PC-3 (cell line): Measurements from ENCODE around the gene CCNY. TPM values are rescaled to one million over a fixed set of nuclear protein-coding genes. Genes with fewer than 3 reads are reported as not detected.

Source experiments
- ATAC-seq: fragments of 200-7000 bp; cut with Tn5 transposase; 2 replicates; pipeline ENCODE4 v1.9.1; 2020; ENCODE audit warnings: mild to moderate bottlenecking, moderate library complexity
- BruUV-seq: library from RNA; stranded (reverse); fragments of 400-500 nt; replicated peaks from 2 replicates; lab custom pipeline; 2021; lab: Mats Ljungman, UMichigan
- CTCF ChIA-PET: fragments of 300-600 bp; sonication (Branson Sonifier 250); formaldehyde crosslinking; loops from one replicate; lab custom pipeline; 2022; ENCODE audit warnings: antibody characterized with exemption; lab: Charles Lee
- POLR2A ChIA-PET: fragments of 300-600 bp; sonication (Branson Sonifier 250); formaldehyde crosslinking; loops from one replicate; lab custom pipeline; 2022; ENCODE audit warnings: antibody characterized with exemption; ENCODE audit not compliant: unreplicated experiment; lab: Charles Lee
- DNase-seq: peaks from one replicate; pipeline ENCODE4 v3.0.0-alpha.2; 2015
- H2AFZ ChIP-seq: fragments of 300-600 bp; sonication (generic); 2 replicates; pipeline ENCODE4 v1.6.0; 2016; ENCODE audit warnings: antibody characterized with exemption, low read length
- H3F3A ChIP-seq: fragments of 300-600 bp; sonication (generic); one replicate; pipeline ENCODE4 v1.6.0; 2017; ENCODE audit warnings: antibody characterized with exemption, low read length, control low read depth, mild to moderate bottlenecking; ENCODE audit not compliant: unreplicated experiment
- H3K27ac ChIP-seq: fragments of 300-600 bp; sonication (generic); 2 replicates; pipeline ENCODE4 v1.5.1; 2016; ENCODE audit warnings: mild to moderate bottlenecking, low read length
- H3K27me3 ChIP-seq: fragments of 300-600 bp; sonication (generic); 2 replicates; pipeline ENCODE4 v1.6.1; 2016; ENCODE audit warnings: low read length, mixed read lengths
- H3K36me3 ChIP-seq: fragments of 300-600 bp; sonication (generic); 2 replicates; pipeline ENCODE4 v1.6.1; 2016; ENCODE audit warnings: low read depth, mixed run types, low read length, mixed read lengths
- H3K4me1 ChIP-seq: fragments of 300-600 bp; sonication (generic); 2 replicates; pipeline ENCODE4 v1.5.1; 2016; ENCODE audit warnings: low read length; ENCODE audit not compliant: insufficient read depth
- H3K4me2 ChIP-seq: fragments of 300-600 bp; sonication (generic); 2 replicates; pipeline ENCODE4 v1.6.0; 2016; ENCODE audit warnings: low read length
- H3K4me3 ChIP-seq: fragments of 300-600 bp; sonication (generic); 2 replicates; pipeline ENCODE4 v1.5.1; 2016; ENCODE audit warnings: mild to moderate bottlenecking, low read length, mixed read lengths
- H3K79me2 ChIP-seq: fragments of 300-600 bp; sonication (generic); 2 replicates; pipeline ENCODE4 v1.6.1; 2017; ENCODE audit warnings: low read length, mixed read lengths
- H3K9ac ChIP-seq: fragments of 300-600 bp; sonication (generic); 2 replicates; pipeline ENCODE4 v1.6.0; 2016; ENCODE audit warnings: mild to moderate bottlenecking, low read length
- H3K9me2 ChIP-seq: fragments of 300-600 bp; sonication (generic); replicated peaks from 2 replicates; pipeline ENCODE4 v1.6.1; 2016; ENCODE audit warnings: mixed run types, low read length, mixed read lengths
- H3K9me3 ChIP-seq: fragments of 300-600 bp; sonication (generic); 2 replicates; pipeline ENCODE4 v1.6.1; 2016; ENCODE audit warnings: low read length, mixed read lengths
- H4K20me1 ChIP-seq: fragments of 300-600 bp; sonication (generic); 2 replicates; pipeline ENCODE4 v1.6.1; 2016; ENCODE audit warnings: low read length, mixed read lengths
- CTCF ChIP-seq: fragments of 300-600 bp; sonication (generic); conservative IDR thresholded peaks from 2 replicates; pipeline ENCODE4 v1.5.1; 2017; ENCODE audit warnings: antibody characterized with exemption, low read depth, mild to moderate bottlenecking, low read length
- EZH2 ChIP-seq: fragments of 300-600 bp; sonication (generic); IDR thresholded peaks from one replicate; pipeline ENCODE4 v1.6.1; 2017; ENCODE audit warnings: antibody characterized with exemption, mild to moderate bottlenecking, low read length; ENCODE audit not compliant: unreplicated experiment
- EZH2phosphoT487 ChIP-seq: fragments of 300-600 bp; sonication (generic); IDR thresholded peaks from 2 replicates; pipeline ENCODE4 v1.6.1; 2018; ENCODE audit warnings: mild to moderate bottlenecking, antibody characterized with exemption, low read length, borderline replicate concordance
- intact Hi-C: fragments of 100-400 bp; cut with micrococcal nuclease; formaldehyde crosslinking; loops from 2 replicates; pipeline ENCODE4 v1.9.0; 2023
- total RNA-seq: library from RNA; depleted of rRNA; stranded (reverse); fragments of >200 nt; gene quantifications from 2 replicates; pipeline ENCODE4 v1.2.3, GENCODE V29; 2014

The CCNY gene
- total RNA-seq, 1 experiment from 2014 or later: 146 TPM

- Histone ChIP-seq H3K4me2 (no peak overlapping the region), H3K79me2 (peaks cover 99% of the 10 kb centered on the region), H3K36me3 (peaks cover 63% of the 10 kb centered on the region), H3F3A (no peaks in the 10 kb centered on the region), H2AFZ (no peak overlapping the region), H3K9me3 (peaks cover 53% of the 10 kb centered on the region), H3K27me3 (no peaks in the 10 kb centered on the region), H3K9me2 (no peaks in the 10 kb centered on the region), H3K4me1 (no peaks in the 10 kb centered on the region), H3K9ac (no peak overlapping the region), H3K4me3 (no peak overlapping the region), H3K27ac (no peak overlapping the region), H4K20me1 (no peaks in the 10 kb centered on the region)
- intact Hi-C loops: no loop called here
- DNase-seq (no peak), ATAC-seq (no peak)
- no TSS peak for BruUV-seq
- TF ChIP-seq EZH2 (no peak), CTCF (no peak), EZH2phosphoT487 (no peak)
- CTCF ChIA-PET: no interaction called here
- POLR2A ChIA-PET: interaction anchor here (0.6 kb wide), 2 partner anchors 1067 to 1096 kb away, joined by 3 to 21 read pairs; no protein-coding TSS in a partner anchor
These were observed 102.6 kb downstream of the CCNY start for GRCh38 chr10:35438718-35439571.

- TF ChIP-seq CTCF: no peak
- no peak for TF ChIP-seq EZH2phosphoT487
- no peak for TF ChIP-seq EZH2
- Histone ChIP-seq H3K4me3 (no peak overlapping the region), H3K4me1 (no peaks in the 10 kb centered on the region), H3K36me3 (peaks cover 74% of the 10 kb centered on the region), H3K9ac (no peak overlapping the region), H3K4me2 (no peak overlapping the region), H4K20me1 (no peaks in the 10 kb centered on the region), H3K9me3 (peaks cover 64% of the 10 kb centered on the region), H3K27me3 (no peaks in the 10 kb centered on the region), H2AFZ (no peak overlapping the region), H3K9me2 (no peaks in the 10 kb centered on the region), H3F3A (no peaks in the 10 kb centered on the region), H3K27ac (no peak overlapping the region), H3K79me2 (peaks cover 99% of the 10 kb centered on the region)
- ChIA-PET CTCF (no interaction called here), POLR2A (no interaction called here)
- intact Hi-C loops: no loop called here
- ATAC-seq (no peak), DNase-seq (no peak)
- no TSS peak for BruUV-seq
These were observed 103.7 kb downstream of the CCNY start for GRCh38 chr10:35440016-35440415.

GRCh38 chr10:35442028-35442427 is 105.7 kb downstream of the CCNY start:
- peaks cover 97% of the 10 kb centered on the region for H3K79me2 ChIP-seq
- no TSS peak for BruUV-seq
- POLR2A ChIA-PET: interaction anchor here (0.5 kb wide), 1 partner anchor 107 kb away, joined by 3 read pairs; no protein-coding TSS in a partner anchor

More at GRCh38 chr10:35442028-35442427, 105.7 kb downstream of the CCNY start:
- ATAC-seq: no peak
- H3K4me2 ChIP-seq: no peak overlapping the region
- CTCF ChIA-PET: no interaction called here
- no peak for DNase-seq
- no peaks in the 10 kb centered on the region for H3F3A ChIP-seq
- H3K4me1 ChIP-seq: no peaks in the 10 kb centered on the region; the same call in 1 of the 2 replicates
- H2AFZ ChIP-seq: no peak overlapping the region
- peaks cover 72% of the 10 kb centered on the region for H3K36me3 ChIP-seq
- no peak overlapping the region for H3K9ac ChIP-seq
- TF ChIP-seq EZH2: no peak
- no peak for TF ChIP-seq EZH2phosphoT487
- TF ChIP-seq CTCF: no peak
- no peaks in the 10 kb centered on the region for H3K9me2 ChIP-seq
- H3K9me3 ChIP-seq: peaks cover 69% of the 10 kb centered on the region
- H3K4me3 ChIP-seq: no peak overlapping the region
- intact Hi-C loops: no loop called here
- H4K20me1 ChIP-seq: no peaks in the 10 kb centered on the region
- H3K27ac ChIP-seq: no peak overlapping the region
- H3K27me3 ChIP-seq: no peaks in the 10 kb centered on the region
